ENCODE results near the gene NCOA4.
"Not testable (repeated sequence)": the region's sequence is repeated elsewhere in the genome, so short reads cannot be mapped to it uniquely, and the experiment has no call there.

DNA sequence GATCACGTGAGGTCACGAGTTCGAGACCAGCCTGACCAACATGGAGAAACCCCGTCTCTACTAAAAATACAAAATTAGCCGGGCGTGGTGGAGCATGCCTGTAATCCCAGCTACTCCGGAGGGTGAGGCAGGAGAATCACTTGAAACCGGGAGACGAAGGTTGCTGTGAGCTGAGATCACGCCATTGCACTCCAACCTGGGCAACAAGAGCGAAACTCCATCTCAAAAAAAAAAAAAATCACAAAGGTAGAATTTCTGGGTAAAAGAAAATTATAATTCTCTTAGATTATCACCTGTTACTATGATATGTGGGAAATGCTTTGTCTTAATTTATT lies 19.0 kb upstream of the NCOA4 start:
- TF ChIP-seq, protein P1, sequence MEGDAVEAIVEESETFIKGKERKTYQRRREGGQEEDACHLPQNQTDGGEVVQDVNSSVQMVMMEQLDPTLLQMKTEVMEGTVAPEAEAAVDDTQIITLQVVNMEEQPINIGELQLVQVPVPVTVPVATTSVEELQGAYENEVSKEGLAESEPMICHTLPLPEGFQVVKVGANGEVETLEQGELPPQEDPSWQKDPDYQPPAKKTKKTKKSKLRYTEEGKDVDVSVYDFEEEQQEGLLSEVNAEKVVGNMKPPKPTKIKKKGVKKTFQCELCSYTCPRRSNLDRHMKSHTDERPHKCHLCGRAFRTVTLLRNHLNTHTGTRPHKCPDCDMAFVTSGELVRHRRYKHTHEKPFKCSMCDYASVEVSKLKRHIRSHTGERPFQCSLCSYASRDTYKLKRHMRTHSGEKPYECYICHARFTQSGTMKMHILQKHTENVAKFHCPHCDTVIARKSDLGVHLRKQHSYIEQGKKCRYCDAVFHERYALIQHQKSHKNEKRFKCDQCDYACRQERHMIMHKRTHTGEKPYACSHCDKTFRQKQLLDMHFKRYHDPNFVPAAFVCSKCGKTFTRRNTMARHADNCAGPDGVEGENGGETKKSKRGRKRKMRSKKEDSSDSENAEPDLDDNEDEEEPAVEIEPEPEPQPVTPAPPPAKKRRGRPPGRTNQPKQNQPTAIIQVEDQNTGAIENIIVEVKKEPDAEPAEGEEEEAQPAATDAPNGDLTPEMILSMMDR (IDR thresholded peaks at IDR 0.05): not testable (repeated sequence)
- not testable (repeated sequence) for TF ChIP-seq POLR2A (IDR thresholded peaks at IDR 0.05)

Data from esophagus squamous epithelium (tissue), 4 donors.